ENCODE results near the gene KRT7. TPM values are rescaled to one million over a fixed set of nuclear protein-coding genes. Genes with fewer than 3 reads are reported as not detected.

The KRT7 gene
- total and polyA plus RNA-seq, 8 donors, result 15.2 to 1,968 (median 28.2) TPM

GRCh38 chr12:52278575-52279421 is 45.8 kb downstream of the KRT7 start:
- TF ChIP-seq CTCF (IDR thresholded peaks at IDR 0.05), result peak; percentile 96 to 97
- Histone ChIP-seq H3K4me3 (no peak overlapping the region), H3K27me3 (peaks cover 0 to 32% of the 10 kb centered on the region in 2 donors), H3K9me3 (no peaks in the 10 kb centered on the region), H3K27ac (peak overlapping the region in 1 of 2 donors; percentile 75), H3K4me1 (peaks cover 20 to 29% of the 10 kb centered on the region in 2 donors), H3K36me3 (no peaks in the 10 kb centered on the region)
- ATAC-seq (peak; percentile 86), DNase-seq (peak; percentile 61 to 96 (median 79))
- intact Hi-C loops (cut with DNase I), result no loop called here

GRCh38 chr12:52279422-52280318 is 46.6 kb downstream of the KRT7 start:
- DNase-seq, result no peak
- ATAC-seq, result no peak
- H3K36me3 ChIP-seq, result no peaks in the 10 kb centered on the region
- H3K4me1 ChIP-seq, result peaks cover 20 to 29% of the 10 kb centered on the region in 2 donors
- TF ChIP-seq CTCF (IDR thresholded peaks at IDR 0.05), result no peak
- H3K27me3 ChIP-seq, result peaks cover 0 to 25% of the 10 kb centered on the region in 2 donors
- no peak overlapping the region for H3K4me3 ChIP-seq
- H3K9me3 ChIP-seq, result no peaks in the 10 kb centered on the region
- peak overlapping the region; percentile 75 to 81 for H3K27ac ChIP-seq
- intact Hi-C loops (cut with DNase I), result no loop called here

- ATAC-seq (peak; percentile 82), DNase-seq (peak in 2 of 4 donors; percentile 57 to 87)
- H3K9me3 ChIP-seq, result no peaks in the 10 kb centered on the region
Observed at GRCh38 chr12:52280319-52280795, 47.3 kb downstream of the KRT7 start.

GRCh38 chr12:52280796-52281560 is 47.9 kb downstream of the KRT7 start:
- Histone ChIP-seq H3K4me3 (no peak overlapping the region), H3K4me1 (peaks cover 20 to 29% of the 10 kb centered on the region in 2 donors), H3K27ac (peak overlapping the region; percentile 75 to 81), H3K9me3 (no peaks in the 10 kb centered on the region), H3K27me3 (peaks cover 0 to 18% of the 10 kb centered on the region in 2 donors), H3K36me3 (no peaks in the 10 kb centered on the region)
- no peak for TF ChIP-seq CTCF (IDR thresholded peaks at IDR 0.05)
- ATAC-seq (peak; percentile 66), DNase-seq (peak in 2 of 4 donors; percentile 22 to 76)
- intact Hi-C loops (cut with DNase I), result no loop called here

More at GRCh38 chr12:52280319-52280795, 47.3 kb downstream of the KRT7 start:
- peaks cover 0 to 25% of the 10 kb centered on the region in 2 donors for H3K27me3 ChIP-seq
- TF ChIP-seq CTCF (IDR thresholded peaks at IDR 0.05), result no peak
- no peaks in the 10 kb centered on the region for H3K36me3 ChIP-seq
- no peak overlapping the region for H3K4me3 ChIP-seq
- peaks cover 20 to 29% of the 10 kb centered on the region in 2 donors for H3K4me1 ChIP-seq
- intact Hi-C loops (cut with DNase I), result no loop called here
- H3K27ac ChIP-seq, result peak overlapping the region; percentile 75 to 81

All from left lung (tissue), 10 donors.